Activated naive CD4-positive, alpha-beta T cell treated with Interleukin-2 at 50 U/mL for 16 hours (primary cell): ENCODE data around the gene TMEM266.
A peak's percentile ranks its signal among the peaks of the same experiment; 100 is the strongest.
"Not testable (repeated sequence)": the region's sequence is repeated elsewhere in the genome, so short reads cannot be mapped to it uniquely, and the experiment has no call there.

Experiments used
- DNase-seq: peaks from one replicate; pipeline ENCODE4 v3.0.0-alpha.2; 2020

TMEM266 gene

GRCh38 chr15:76059320-76060117, at the start of gene TMEM266:
TMEM266 (plus strand) TSS chr15:76059985; CDS start chr15:76134264, 74,279 bp downstream.
- DNase-seq: peak; percentile 19

GRCh38 chr15:76010613-76011012, 49.2 kb upstream of the TMEM266 start:
- no peak for DNase-seq

- DNase-seq: no peak
Measured at GRCh38 chr15:76011627-76012551, 47.9 kb upstream of the TMEM266 start, which contains the start of gene NRG4. NRG4 (minus strand) TSS chr15:76012424; CDS start chr15:76011230, 1,194 bp downstream.

GRCh38 chr15:76013470-76013869, 46.3 kb upstream of the TMEM266 start:
- not testable (repeated sequence) for DNase-seq

GRCh38 chr15:76024021-76024768, 35.6 kb upstream of the TMEM266 start:
- DNase-seq: no peak

GRCh38 chr15:76032046-76032445, 27.7 kb upstream of the TMEM266 start:
- DNase-seq: no peak

GRCh38 chr15:76033438-76033837, 26.3 kb upstream of the TMEM266 start:
- no peak for DNase-seq

GRCh38 chr15:76034111-76034510, 25.7 kb upstream of the TMEM266 start:
- DNase-seq: no peak

GRCh38 chr15:76035593-76035992, 24.2 kb upstream of the TMEM266 start:
- no peak for DNase-seq

GRCh38 chr15:76038512-76038911, 21.3 kb upstream of the TMEM266 start:
- no peak for DNase-seq

- DNase-seq: not testable (repeated sequence)
Measured at GRCh38 chr15:76054201-76054600, 5.6 kb upstream of the TMEM266 start.

- no peak for DNase-seq
Measured at GRCh38 chr15:76056931-76057330, 2.9 kb upstream of the TMEM266 start.

- peak; percentile 34 for DNase-seq
Measured at GRCh38 chr15:76057332-76058000, 2.3 kb upstream of the TMEM266 start.

GRCh38 chr15:76058714-76059319, 968 bp upstream of the TMEM266 start:
- peak; percentile 13 for DNase-seq

GRCh38 chr15:76060118-76060989, 569 bp downstream of the TMEM266 start:
- peak; percentile 35 for DNase-seq

GRCh38 chr15:76061700-76062099, 1.9 kb downstream of the TMEM266 start:
- no peak for DNase-seq

- no peak for DNase-seq
Measured at GRCh38 chr15:76062286-76062685, 2.5 kb downstream of the TMEM266 start.

GRCh38 chr15:76064375-76064774, 4.6 kb downstream of the TMEM266 start:
- no peak for DNase-seq

GRCh38 chr15:76065245-76065644, 5.5 kb downstream of the TMEM266 start:
- DNase-seq: peak; percentile 15

- DNase-seq: no peak
Measured at GRCh38 chr15:76065793-76066192, 6.0 kb downstream of the TMEM266 start.

GRCh38 chr15:76070192-76070591, 10.4 kb downstream of the TMEM266 start:
- no peak for DNase-seq
